Activated naive CD8-positive, alpha-beta T cell treated with anti-CD3 and anti-CD28 coated beads, Interleukin-2, amount 50 U/mL, for 16 hours (primary cell): ENCODE data around the gene ACAD8.

Experiments used
- DNase-seq: peaks from one replicate; pipeline ENCODE4 v3.0.0-alpha.2; 2020; ENCODE audit warnings: low read depth, low spot score

ACAD8 gene

GRCh38 chr11:134289789-134290188, 36.4 kb downstream of the ACAD8 start:
- DNase-seq: no peak

DNA sequence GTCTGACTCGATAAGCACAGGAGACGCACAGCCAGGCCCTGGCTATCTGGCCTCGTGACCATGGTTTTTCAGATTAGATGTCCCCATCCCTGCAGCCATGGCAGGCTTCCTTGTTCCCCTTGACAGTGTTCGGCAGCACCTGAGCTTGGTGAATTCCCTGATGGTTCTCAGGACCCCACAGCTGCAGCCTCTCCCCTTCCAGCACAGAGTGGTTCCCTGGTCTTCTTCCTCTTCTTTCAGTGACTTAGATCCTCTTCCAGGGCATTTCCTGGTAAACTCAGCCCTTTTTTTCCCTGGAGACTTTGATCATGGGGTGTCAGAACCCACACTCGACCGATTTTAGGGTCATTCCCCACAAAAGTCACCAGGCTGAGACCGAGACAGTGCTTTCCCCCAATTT, 37.3 kb downstream of the ACAD8 start:
- DNase-seq: no peak

- DNase-seq: no peak
Observed at GRCh38 chr11:134291196-134291595, 37.8 kb downstream of the ACAD8 start.

DNA sequence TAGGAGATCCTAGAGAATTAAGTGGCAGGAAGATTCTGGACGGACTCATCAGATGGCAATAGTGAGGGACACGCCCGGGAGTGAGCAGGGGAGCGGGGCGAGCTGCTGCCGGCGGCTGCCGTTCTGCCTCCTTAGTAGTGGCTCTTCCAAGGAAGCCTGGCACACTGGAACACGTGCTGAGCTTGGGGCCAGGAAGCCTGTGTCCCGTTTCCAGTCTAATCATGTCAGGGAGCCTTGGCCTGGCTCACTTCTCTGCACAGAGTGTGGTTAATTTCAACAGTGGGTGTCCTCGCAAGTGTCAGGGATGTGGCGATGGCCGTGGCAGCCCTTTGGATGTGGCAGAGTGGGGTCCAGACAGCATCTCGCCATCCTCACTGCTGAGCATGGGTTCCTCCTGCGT, 39.3 kb downstream of the ACAD8 start:
- DNase-seq: no peak

DNA sequence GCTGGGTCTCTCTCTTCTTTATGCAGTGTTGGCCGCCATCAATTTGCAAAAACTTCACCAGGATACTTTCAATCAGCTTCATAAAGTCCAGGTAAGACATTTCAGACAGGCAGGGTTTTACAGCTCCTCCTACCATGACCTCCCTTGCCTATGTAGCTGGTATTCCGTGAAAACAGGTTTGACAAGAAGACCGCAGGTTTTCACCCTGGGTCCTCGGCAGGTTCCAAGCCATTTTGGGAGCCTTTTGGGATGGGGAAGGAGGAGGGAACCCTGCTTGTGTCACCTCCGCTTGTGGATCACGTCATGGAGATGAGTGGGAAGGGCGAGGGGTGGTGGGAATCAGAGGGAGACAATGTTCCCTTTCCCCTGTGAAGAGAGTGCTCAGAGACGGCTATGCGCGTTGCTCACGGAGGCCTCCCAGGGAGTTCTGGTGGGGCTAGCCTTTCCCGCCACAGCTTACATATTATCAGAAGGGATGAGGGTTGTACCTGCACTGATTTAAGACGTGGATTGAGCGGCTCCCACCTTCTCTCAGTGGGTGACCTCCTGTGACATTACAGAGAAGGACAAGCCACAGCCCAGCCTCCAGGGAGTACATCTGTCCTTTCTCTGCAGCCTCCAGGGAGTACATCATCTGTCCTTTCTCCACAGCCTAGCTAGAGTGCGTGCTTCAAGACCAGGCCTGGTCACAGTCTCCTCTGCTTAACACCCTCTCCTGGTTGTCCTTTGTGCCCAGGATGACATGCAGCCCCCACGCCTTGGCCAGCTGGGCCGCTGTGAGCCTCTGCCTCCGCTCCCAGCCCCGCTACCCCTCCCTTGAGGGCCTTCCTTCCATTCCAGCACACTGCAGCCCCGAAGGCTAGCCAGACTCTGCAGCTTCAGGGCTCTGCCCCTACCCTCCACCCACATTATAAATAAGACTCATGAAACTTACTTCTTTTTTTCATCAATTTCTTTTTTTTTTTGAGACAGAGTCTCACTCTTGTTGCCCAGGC, 40.0 kb downstream of the ACAD8 start:
- no peak for DNase-seq

DNA sequence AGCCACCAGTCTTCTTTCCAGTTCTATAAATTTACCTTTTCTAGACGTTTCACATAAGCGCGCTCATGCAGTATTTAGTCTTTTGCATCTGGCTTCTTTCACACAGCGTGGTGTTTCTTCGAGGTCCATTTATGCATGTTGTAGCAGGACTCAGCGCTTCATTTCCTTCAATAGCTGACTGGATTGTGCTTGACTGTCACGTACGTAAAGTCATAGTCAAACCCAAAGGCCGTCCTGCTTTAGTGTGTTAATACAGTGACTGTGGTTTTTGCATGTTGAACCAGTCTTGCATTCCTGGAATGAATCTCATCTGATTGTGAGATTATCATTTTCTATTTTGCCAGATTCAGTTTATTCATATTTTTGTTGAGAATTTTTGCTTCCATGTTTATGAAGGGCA, 41.3 kb downstream of the ACAD8 start:
- DNase-seq: no peak

- no peak for DNase-seq
Observed at GRCh38 chr11:134312223-134312622, 58.9 kb downstream of the ACAD8 start.

DNA sequence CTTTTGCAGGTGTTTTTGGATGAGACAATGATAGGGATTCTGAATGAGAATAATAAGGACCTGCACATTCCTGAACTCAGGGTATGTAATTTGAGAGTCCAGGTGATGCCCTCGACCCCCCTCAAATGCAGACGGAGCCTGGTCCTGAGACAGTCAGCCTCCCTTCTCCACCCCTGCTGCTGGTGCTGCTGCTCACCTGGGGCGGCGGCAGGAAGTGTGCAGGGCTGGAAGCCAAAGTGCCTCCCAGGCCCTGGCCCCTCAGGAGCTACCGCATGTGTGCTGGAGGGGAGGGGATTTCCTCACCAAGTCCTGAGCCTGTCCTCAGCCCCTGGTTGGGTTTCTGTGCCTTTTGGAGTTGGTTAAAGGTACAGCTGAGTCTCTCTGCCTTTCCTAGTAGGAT, 59.4 kb downstream of the ACAD8 start:
- no peak for DNase-seq

- no peak for DNase-seq
Observed at GRCh38 chr11:134313379-134313778, 60.0 kb downstream of the ACAD8 start.

- DNase-seq: no peak
Observed at GRCh38 chr11:134313821-134314607, 60.6 kb downstream of the ACAD8 start.
